ENCODE results near the gene SPRED1.
"Not testable (repeated sequence)": the region's sequence is repeated elsewhere in the genome, so short reads cannot be mapped to it uniquely, and the experiment has no call there.

The SPRED1 gene

DNA sequence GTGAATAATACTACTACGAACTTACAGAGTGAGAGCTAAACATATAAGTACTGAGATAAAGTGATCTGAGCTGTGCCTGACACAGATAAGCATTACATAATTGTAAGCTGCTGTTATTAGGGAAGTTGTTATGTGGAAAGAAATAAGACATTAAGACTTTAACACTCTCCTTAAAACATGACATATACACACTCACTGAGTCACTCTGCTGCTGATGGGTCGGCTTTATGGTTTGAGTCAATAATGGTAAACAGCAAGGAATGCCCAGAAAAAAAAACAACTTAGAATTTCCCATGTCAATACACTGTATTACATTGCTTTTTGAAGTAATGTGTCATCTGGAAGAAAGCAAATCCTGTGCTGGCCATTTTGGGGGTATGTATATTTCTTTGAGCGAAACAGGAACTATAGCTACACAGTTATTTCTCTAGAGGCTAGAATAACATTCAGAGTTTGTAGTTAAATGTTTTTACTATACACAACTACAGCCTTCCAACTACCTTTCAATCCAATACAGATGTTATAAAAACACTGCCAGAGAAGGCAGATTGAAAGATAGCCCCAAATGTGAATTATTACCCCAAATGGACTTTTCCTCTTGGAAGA is 22.8 kb upstream of the SPRED1 start:
- DNase-seq (ENCODE audit: low read depth in 1 of 2, low spot score in 1 of 2) = no peak
- Histone ChIP-seq H3K27me3 (ENCODE audit: insufficient read depth, poor library complexity, severe bottlenecking) (no peaks in the 10 kb centered on the region), H3K27ac (replicated peaks) (no peak overlapping the region), H3K4me3 (replicated peaks; ENCODE audit: insufficient read depth, low read length) (no peak overlapping the region)
- TF ChIP-seq POLR2AphosphoS5 (IDR thresholded peaks at IDR 0.05; ENCODE audit: low read depth) (no peak), GABPA (IDR thresholded peaks at IDR 0.05; ENCODE audit: low read depth) (no peak)

DNA sequence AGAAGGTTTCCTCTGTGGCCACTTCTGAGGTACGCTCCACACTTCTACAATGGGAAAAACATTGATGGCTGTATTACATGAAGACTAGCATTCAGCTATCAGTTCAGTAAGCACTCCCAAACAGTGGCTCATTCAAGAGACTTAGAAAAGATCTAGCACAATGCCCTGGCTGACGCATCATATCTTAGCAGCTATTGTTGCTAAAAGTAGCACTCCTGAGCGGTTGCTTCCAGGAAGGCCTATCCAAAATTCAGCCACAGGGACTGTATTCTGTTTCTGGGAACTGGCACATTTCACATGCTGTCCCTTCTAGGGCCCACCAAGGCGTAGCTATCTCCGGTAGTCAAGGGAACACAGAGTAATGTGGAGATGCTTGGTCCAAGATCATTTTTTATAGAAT is 21.2 kb upstream of the SPRED1 start:
- DNase-seq (ENCODE audit: low read depth in 1 of 2, low spot score in 1 of 2) = no peak
- Histone ChIP-seq H3K27me3 (ENCODE audit: insufficient read depth, poor library complexity, severe bottlenecking) (no peaks in the 10 kb centered on the region), H3K4me3 (replicated peaks; ENCODE audit: insufficient read depth, low read length) (no peak overlapping the region), H3K27ac (replicated peaks) (no peak overlapping the region)
- TF ChIP-seq GABPA (IDR thresholded peaks at IDR 0.05; ENCODE audit: low read depth) (no peak), POLR2AphosphoS5 (IDR thresholded peaks at IDR 0.05; ENCODE audit: low read depth) (no peak), SPI1 (IDR thresholded peaks at IDR 0.05; ENCODE audit: borderline replicate concordance, low read depth) (no peak)
- TF ChIP-seq, protein P1, sequence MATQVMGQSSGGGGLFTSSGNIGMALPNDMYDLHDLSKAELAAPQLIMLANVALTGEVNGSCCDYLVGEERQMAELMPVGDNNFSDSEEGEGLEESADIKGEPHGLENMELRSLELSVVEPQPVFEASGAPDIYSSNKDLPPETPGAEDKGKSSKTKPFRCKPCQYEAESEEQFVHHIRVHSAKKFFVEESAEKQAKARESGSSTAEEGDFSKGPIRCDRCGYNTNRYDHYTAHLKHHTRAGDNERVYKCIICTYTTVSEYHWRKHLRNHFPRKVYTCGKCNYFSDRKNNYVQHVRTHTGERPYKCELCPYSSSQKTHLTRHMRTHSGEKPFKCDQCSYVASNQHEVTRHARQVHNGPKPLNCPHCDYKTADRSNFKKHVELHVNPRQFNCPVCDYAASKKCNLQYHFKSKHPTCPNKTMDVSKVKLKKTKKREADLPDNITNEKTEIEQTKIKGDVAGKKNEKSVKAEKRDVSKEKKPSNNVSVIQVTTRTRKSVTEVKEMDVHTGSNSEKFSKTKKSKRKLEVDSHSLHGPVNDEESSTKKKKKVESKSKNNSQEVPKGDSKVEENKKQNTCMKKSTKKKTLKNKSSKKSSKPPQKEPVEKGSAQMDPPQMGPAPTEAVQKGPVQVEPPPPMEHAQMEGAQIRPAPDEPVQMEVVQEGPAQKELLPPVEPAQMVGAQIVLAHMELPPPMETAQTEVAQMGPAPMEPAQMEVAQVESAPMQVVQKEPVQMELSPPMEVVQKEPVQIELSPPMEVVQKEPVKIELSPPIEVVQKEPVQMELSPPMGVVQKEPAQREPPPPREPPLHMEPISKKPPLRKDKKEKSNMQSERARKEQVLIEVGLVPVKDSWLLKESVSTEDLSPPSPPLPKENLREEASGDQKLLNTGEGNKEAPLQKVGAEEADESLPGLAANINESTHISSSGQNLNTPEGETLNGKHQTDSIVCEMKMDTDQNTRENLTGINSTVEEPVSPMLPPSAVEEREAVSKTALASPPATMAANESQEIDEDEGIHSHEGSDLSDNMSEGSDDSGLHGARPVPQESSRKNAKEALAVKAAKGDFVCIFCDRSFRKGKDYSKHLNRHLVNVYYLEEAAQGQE (IDR thresholded peaks at IDR 0.05; ENCODE audit: insufficient replicate concordance, low read depth) = no peak
- TF ChIP-seq, protein P2, sequence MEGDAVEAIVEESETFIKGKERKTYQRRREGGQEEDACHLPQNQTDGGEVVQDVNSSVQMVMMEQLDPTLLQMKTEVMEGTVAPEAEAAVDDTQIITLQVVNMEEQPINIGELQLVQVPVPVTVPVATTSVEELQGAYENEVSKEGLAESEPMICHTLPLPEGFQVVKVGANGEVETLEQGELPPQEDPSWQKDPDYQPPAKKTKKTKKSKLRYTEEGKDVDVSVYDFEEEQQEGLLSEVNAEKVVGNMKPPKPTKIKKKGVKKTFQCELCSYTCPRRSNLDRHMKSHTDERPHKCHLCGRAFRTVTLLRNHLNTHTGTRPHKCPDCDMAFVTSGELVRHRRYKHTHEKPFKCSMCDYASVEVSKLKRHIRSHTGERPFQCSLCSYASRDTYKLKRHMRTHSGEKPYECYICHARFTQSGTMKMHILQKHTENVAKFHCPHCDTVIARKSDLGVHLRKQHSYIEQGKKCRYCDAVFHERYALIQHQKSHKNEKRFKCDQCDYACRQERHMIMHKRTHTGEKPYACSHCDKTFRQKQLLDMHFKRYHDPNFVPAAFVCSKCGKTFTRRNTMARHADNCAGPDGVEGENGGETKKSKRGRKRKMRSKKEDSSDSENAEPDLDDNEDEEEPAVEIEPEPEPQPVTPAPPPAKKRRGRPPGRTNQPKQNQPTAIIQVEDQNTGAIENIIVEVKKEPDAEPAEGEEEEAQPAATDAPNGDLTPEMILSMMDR (IDR thresholded peaks at IDR 0.05; ENCODE audit: insufficient read depth, low read length) = no peak

DNA sequence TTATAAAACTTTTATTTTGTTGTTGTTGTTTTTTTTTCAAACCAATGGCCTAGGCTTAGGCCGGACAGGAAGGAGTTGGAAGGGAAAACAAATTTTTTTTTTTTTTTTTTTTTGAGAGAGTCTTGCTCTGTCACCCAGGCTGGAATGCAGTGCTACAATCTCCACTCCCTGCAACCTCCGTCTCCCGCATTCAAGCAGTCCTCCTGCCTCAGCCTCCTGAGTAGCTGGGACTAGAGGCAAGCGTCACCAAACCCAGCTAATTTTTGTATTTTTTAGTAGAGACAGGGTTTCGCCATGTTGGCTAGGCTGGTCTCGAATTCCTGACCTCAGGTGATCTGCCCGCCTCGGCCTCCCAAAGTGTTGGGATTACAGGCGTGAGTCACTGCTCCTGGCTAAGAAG is 15.6 kb upstream of the SPRED1 start:
- not testable (repeated sequence) for H3K27ac ChIP-seq (replicated peaks); DNase-seq (ENCODE audit: low read depth in 1 of 2, low spot score in 1 of 2); H3K4me3 ChIP-seq (replicated peaks; ENCODE audit: insufficient read depth, low read length); H3K27me3 ChIP-seq (ENCODE audit: insufficient read depth, poor library complexity, severe bottlenecking)

DNA sequence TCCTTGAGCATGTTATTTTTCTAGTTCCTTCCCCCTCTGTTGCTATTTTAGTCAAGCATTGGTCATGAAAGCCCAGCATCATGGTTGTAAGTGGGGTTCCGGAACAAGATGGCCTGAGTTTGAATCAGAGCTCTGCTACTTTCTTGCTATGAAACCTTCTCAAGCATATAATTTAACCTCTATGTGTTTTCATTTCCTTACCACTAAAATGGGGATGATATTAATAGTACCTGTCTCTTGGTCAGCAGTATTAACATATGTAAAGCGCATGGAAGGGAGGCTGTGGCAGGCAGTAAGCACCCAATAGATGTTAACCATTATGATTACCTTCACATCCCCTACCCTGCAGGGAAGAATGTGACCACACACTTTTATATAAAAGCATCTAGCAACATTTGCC is 14.3 kb upstream of the SPRED1 start:
- TF ChIP-seq POLR2AphosphoS5 (IDR thresholded peaks at IDR 0.05; ENCODE audit: low read depth) = no peak
- TF ChIP-seq, protein P2 (IDR thresholded peaks at IDR 0.05; ENCODE audit: insufficient read depth, low read length) = no peak

DNA sequence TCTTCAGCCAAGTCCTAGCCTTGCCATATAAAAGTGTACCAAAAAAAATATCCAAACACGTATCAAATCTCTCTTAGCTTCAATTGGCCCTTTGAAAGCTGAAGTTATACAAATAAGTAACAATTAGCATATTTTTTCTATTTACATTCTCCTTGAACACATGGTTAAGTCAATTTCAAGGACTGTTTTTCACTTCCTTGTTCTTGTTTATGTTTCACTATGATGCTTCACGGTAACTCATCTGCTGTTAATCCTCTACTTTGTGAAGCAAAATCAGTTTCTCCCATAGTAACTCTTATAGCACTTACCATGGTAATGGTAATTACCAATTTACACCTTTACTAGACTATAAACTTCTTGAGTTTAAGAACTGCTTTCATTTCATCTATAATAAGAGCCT is 10.6 kb upstream of the SPRED1 start:
- TF ChIP-seq, protein P2 (IDR thresholded peaks at IDR 0.05; ENCODE audit: insufficient read depth, low read length) = no peak
- TF ChIP-seq GABPA (IDR thresholded peaks at IDR 0.05; ENCODE audit: low read depth) (no peak), SPI1 (IDR thresholded peaks at IDR 0.05; ENCODE audit: borderline replicate concordance, low read depth) (no peak), POLR2AphosphoS5 (IDR thresholded peaks at IDR 0.05; ENCODE audit: low read depth) (no peak)
- TF ChIP-seq, protein P1 (IDR thresholded peaks at IDR 0.05; ENCODE audit: insufficient replicate concordance, low read depth) = no peak
- H3K4me3 ChIP-seq (replicated peaks; ENCODE audit: insufficient read depth, low read length) = no peak overlapping the region
- no peak for DNase-seq (ENCODE audit: low read depth in 1 of 2, low spot score in 1 of 2)
- no peak overlapping the region for H3K27ac ChIP-seq (replicated peaks)
- H3K27me3 ChIP-seq (ENCODE audit: insufficient read depth, poor library complexity, severe bottlenecking) = no peaks in the 10 kb centered on the region

More for the DNA sequence above, 14.3 kb upstream of the SPRED1 start:
- no peaks in the 10 kb centered on the region for H3K27me3 ChIP-seq (ENCODE audit: insufficient read depth, poor library complexity, severe bottlenecking)
- no peak for DNase-seq (ENCODE audit: low read depth in 1 of 2, low spot score in 1 of 2)
- no peak overlapping the region for H3K4me3 ChIP-seq (replicated peaks; ENCODE audit: insufficient read depth, low read length)
- H3K27ac ChIP-seq (replicated peaks) = no peak overlapping the region

All from HL-60 (cell line).